A549 treated with Hydrocortisone at 1 μM for 4 hours (cell line): Measurements from ENCODE around the gene ACBD6. TPM values are rescaled to one million over a fixed set of nuclear protein-coding genes. Genes with fewer than 3 reads are reported as not detected.

Experiments used
- total RNA-seq: library from RNA; stranded (reverse); fragments of 200-300 nt; extraction: Qiagen RNA extraction; gene quantifications from 5 replicates; pipeline ENCODE4 v1.2.3, GENCODE V29; 2022

ACBD6 gene
- total RNA-seq, result 52.9 to 57.3 TPM (median 56.7 TPM) in 5 replicates

GRCh38 chr1:180502361-180503279 lies at the start of gene ACBD6:
Gene ACBD6 (minus strand): TSS chr1:180502577. CDS start chr1:180502266, 311 bp downstream.

Other genes starting within 250 kb of the ACBD6 start
- 0.08 to 0.15 TPM (median 0.10 TPM) in 5 replicates for gene OVAAL, start 56.4 kb upstream of the ACBD6 start, total RNA-seq
- 17.7 to 42.9 TPM (median 27.6 TPM) in 5 replicates for gene XPR1, start 129.4 kb upstream of the ACBD6 start, total RNA-seq